Endothelial cell of umbilical vein (primary cell): ENCODE results near the gene CARS1. TPM values are rescaled to one million over a fixed set of nuclear protein-coding genes. Genes with fewer than 3 reads are reported as not detected.

Experiments
- BruUV-seq: library from RNA; stranded (reverse); fragments of 400-500 nt; replicated peaks from 2 replicates; lab custom pipeline; 2021; lab: Mats Ljungman, UMichigan
- CTCF ChIA-PET: fragments of 300-600, 350-600 bp; sonication (Branson Sonifier 250); formaldehyde crosslinking; loops from one replicate; lab custom pipeline; 2021; ENCODE audit warnings: antibody characterized with exemption, inconsistent platforms; lab: Charles Lee
- POLR2A ChIA-PET: fragments of 300-600, 350-600 bp; sonication (Branson Sonifier 250); formaldehyde crosslinking; loops from one replicate; lab custom pipeline; 2021; ENCODE audit warnings: antibody characterized with exemption, inconsistent platforms; lab: Charles Lee
- DNase-seq: peaks from one replicate; pipeline ENCODE4 v3.0.0-alpha.2; 2011; ENCODE audit warnings: low read depth, low spot score
- FAIRE-seq: peaks from 2 replicates; lab custom pipeline; 2011; peaks lifted over from hg19 to GRCh38; lab: Jason Lieb, UNC
- H2AFZ ChIP-seq: 2 replicates; pipeline ENCODE4 v1.6.0; 2012; ENCODE audit warnings: low read depth, low read length, control low read depth, inconsistent platforms
- H3K27ac ChIP-seq: 2 replicates; pipeline ENCODE4 v1.5.1; 2011; ENCODE audit warnings: low read depth, mild to moderate bottlenecking, control low read depth, low read length, moderate library complexity; ENCODE audit not compliant: insufficient read depth
- H3K27me3 ChIP-seq, 2 experiments: 2 replicates each; pipeline versions ENCODE4 v1.6.0 to v1.6.1; 2011; ENCODE audit warnings: low read length in 2 of 2, mixed read lengths in 1 of 2; ENCODE audit not compliant: control insufficient read depth in 2 of 2, insufficient read depth in 2 of 2
- H3K36me3 ChIP-seq, 2 experiments: 2 replicates in 1 of 2; 3 replicates in 1 of 2; pipeline ENCODE4 v1.5.1; 2011; ENCODE audit warnings: low read length in 2 of 2, mild to moderate bottlenecking in 1 of 2, moderate library complexity in 1 of 2; ENCODE audit not compliant: control insufficient read depth in 2 of 2, insufficient read depth in 2 of 2; ENCODE audit errors: extremely low read depth in 1 of 2
- H3K4me1 ChIP-seq: 3 replicates; pipeline ENCODE4 v1.5.1; 2011; ENCODE audit warnings: mild to moderate bottlenecking, low read length; ENCODE audit not compliant: control insufficient read depth, insufficient read depth; ENCODE audit errors: extremely low read depth
- H3K4me2 ChIP-seq: 2 replicates; pipeline ENCODE4 v1.6.1; 2011; ENCODE audit warnings: low read length, control low read depth, mixed read lengths; ENCODE audit not compliant: insufficient read depth
- H3K4me3 ChIP-seq, 3 experiments: fragments of 200-600 bp in 1 of 3; sonication (generic), shearing (Covaris generic) in 1 of 3; replicated peaks in 1 of 3; 2 replicates each; pipeline ENCODE4 v1.5.1; 2011 to 2016; ENCODE audit warnings: control low read depth in 3 of 3, low read length in 3 of 3, mild to moderate bottlenecking in 2 of 3, inconsistent platforms in 1 of 3, low read depth in 1 of 3, moderate library complexity in 1 of 3; ENCODE audit not compliant: insufficient read depth in 1 of 3
- H3K79me2 ChIP-seq: 2 replicates; pipeline ENCODE4 v1.6.0; 2012; ENCODE audit warnings: low read length, inconsistent platforms; ENCODE audit not compliant: control insufficient read depth, insufficient read depth
- H3K9ac ChIP-seq: replicated peaks from 2 replicates; pipeline ENCODE3; 2011; ENCODE audit warnings: low read length, control low read depth; ENCODE audit not compliant: insufficient read depth; ENCODE audit errors: extremely low read depth
- H3K9me1 ChIP-seq: replicated peaks from 3 replicates; pipeline ENCODE4 v1.6.0; 2011; ENCODE audit warnings: mild to moderate bottlenecking, low read length; ENCODE audit not compliant: control insufficient read depth, insufficient read depth; ENCODE audit errors: extremely low read depth
- H3K9me3 ChIP-seq: replicated peaks from 2 replicates; pipeline ENCODE4 v1.5.1; 2012; ENCODE audit warnings: low read length, inconsistent platforms; ENCODE audit not compliant: control insufficient read depth, insufficient read depth
- H4K20me1 ChIP-seq: replicated peaks from 2 replicates; pipeline ENCODE3; 2011; ENCODE audit warnings: mild to moderate bottlenecking, low read length; ENCODE audit not compliant: control insufficient read depth, insufficient read depth; ENCODE audit errors: extremely low read depth
- EZH2 ChIP-seq: IDR thresholded peaks from 2 replicates; pipeline ENCODE4 v1.6.1; 2012; ENCODE audit warnings: borderline replicate concordance, low read depth, mild to moderate bottlenecking, moderate library complexity, low read length, inconsistent platforms; ENCODE audit not compliant: severe bottlenecking
- GATA2 ChIP-seq: IDR thresholded peaks from 2 replicates; pipeline ENCODE4 v1.7.0; 2011; ENCODE audit warnings: low read depth, mild to moderate bottlenecking, moderate library complexity, mixed read lengths, low read length; ENCODE audit not compliant: insufficient read length, insufficient read depth
- JUN ChIP-seq: IDR thresholded peaks from 2 replicates; pipeline ENCODE4 v1.6.1; 2011; ENCODE audit warnings: borderline replicate concordance, low read depth; ENCODE audit not compliant: insufficient read length, insufficient read depth
- MYC ChIP-seq: IDR thresholded peaks from one replicate; pipeline ENCODE4 v1.6.1; 2011; ENCODE audit warnings: mild to moderate bottlenecking, low read depth, low read length
- POLR2A ChIP-seq: IDR thresholded peaks from 2 replicates; pipeline ENCODE4 v1.6.1; 2012; ENCODE audit warnings: low read depth, mild to moderate bottlenecking, control low read depth, low read length
- POLR2AphosphoS5 ChIP-seq: IDR thresholded peaks from 2 replicates; pipeline ENCODE4 v1.6.1; 2012; ENCODE audit warnings: low read depth, mild to moderate bottlenecking, control low read depth, low read length, moderate library complexity; ENCODE audit not compliant: insufficient read depth
- dilution Hi-C: fragments of 300-500 bp; cut with MboI; formaldehyde crosslinking; loops from one replicate; pipeline ENCODE4 v1.15.0; 2019; ENCODE audit warnings: low sequenced_read_pairs; ENCODE audit not compliant: extremely low pct_ligation_motif_present
- intact Hi-C: fragments of 100-400 bp; cut with micrococcal nuclease; formaldehyde crosslinking; loops from one replicate; pipeline ENCODE4 v1.10.0; 2022
- polyA plus RNA-seq, 4 experiments: library from polyadenylated mRNA; depleted of rRNA in 3 of 4; stranded (reverse) in 3 of 4; unstranded in 1 of 4; fragments of >200 nt; gene quantifications; 2 replicates each; pipeline versions ENCODE4 v1.2.1 to v1.2.3, GENCODE V29; 2011 to 2012; ENCODE audit warnings: missing spikeins in 1 of 4
- total RNA-seq: library from RNA; stranded (reverse); gene quantifications from 2 replicates; pipeline ENCODE4 v1.2.3, GENCODE V29; 2021
- TF ChIP-seq, protein P1 (sequence below): IDR thresholded peaks from 2 replicates; pipeline ENCODE4 v1.6.1; 2011; ENCODE audit not compliant: insufficient read depth, insufficient read length
- TF ChIP-seq, protein P2 (sequence below), 2 donors: IDR thresholded peaks; 1 replicate in 1 of 2; 2 replicates in 1 of 2; pipeline ENCODE4 v1.5.1; 2011; ENCODE audit warnings: low read length in 2 of 2, mild to moderate bottlenecking in 2 of 2, moderate library complexity in 2 of 2, control low read depth in 1 of 2, inconsistent platforms in 1 of 2, low read depth in 1 of 2; ENCODE audit not compliant: insufficient read depth in 1 of 2; ENCODE audit errors: extremely low read depth in 1 of 2

CARS1 gene
- total and polyA plus RNA-seq, 2 donors (not counting 3 experiments of a cell fraction or from before 2014, with no cell fraction given) = 43.5 to 66.2 TPM

DNA sequence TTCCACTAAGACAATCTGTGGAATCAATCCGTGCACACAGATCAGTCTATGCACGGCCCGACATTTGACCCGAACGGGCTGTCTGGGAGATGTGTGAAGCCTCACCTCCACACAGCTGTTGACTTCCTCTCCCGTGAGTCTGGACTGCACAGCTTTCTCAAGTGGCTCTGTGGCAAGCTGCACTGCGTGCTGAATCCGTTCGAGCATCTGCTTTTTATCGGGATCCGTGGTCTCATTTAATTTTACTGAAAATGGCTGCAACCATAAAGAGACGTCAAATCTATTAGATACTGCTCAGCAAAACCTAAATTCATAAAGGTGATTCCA lies 19.3 kb downstream of the CARS1 start:
- no peak for FAIRE-seq
- no peak overlapping the region for H3K27ac ChIP-seq
- no peaks in the 10 kb centered on the region for H3K4me1 ChIP-seq
- TF ChIP-seq POLR2AphosphoS5 = no peak
- TF ChIP-seq MYC = no peak
- no peak for TF ChIP-seq EZH2
- no peak for TF ChIP-seq JUN
- TF ChIP-seq, protein P1, sequence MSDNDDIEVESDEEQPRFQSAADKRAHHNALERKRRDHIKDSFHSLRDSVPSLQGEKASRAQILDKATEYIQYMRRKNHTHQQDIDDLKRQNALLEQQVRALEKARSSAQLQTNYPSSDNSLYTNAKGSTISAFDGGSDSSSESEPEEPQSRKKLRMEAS = no peak
- TF ChIP-seq, protein P2, sequence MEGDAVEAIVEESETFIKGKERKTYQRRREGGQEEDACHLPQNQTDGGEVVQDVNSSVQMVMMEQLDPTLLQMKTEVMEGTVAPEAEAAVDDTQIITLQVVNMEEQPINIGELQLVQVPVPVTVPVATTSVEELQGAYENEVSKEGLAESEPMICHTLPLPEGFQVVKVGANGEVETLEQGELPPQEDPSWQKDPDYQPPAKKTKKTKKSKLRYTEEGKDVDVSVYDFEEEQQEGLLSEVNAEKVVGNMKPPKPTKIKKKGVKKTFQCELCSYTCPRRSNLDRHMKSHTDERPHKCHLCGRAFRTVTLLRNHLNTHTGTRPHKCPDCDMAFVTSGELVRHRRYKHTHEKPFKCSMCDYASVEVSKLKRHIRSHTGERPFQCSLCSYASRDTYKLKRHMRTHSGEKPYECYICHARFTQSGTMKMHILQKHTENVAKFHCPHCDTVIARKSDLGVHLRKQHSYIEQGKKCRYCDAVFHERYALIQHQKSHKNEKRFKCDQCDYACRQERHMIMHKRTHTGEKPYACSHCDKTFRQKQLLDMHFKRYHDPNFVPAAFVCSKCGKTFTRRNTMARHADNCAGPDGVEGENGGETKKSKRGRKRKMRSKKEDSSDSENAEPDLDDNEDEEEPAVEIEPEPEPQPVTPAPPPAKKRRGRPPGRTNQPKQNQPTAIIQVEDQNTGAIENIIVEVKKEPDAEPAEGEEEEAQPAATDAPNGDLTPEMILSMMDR (IDR thresholded peaks at IDR 0.05; ENCODE audit: extremely low read depth in 1 of 2, insufficient read depth in 1 of 2, low read depth in 1 of 2, low read length in 2 of 2) = no peak
- TF ChIP-seq POLR2A = no peak
- no peak for TF ChIP-seq GATA2
- no TSS peak for BruUV-seq
- H3K36me3 ChIP-seq = peaks cover 11 to 32% of the 10 kb centered on the region in 2 experiments
- no peak overlapping the region for H3K4me2 ChIP-seq
- no peak for DNase-seq
- H3K79me2 ChIP-seq = peaks cover 8% of the 10 kb centered on the region
- dilution Hi-C loops (no loop called here), intact Hi-C loops (loop anchor here (1.0 to 2.0 kb wide), 5 partner anchors 13 to 371 kb away; no protein-coding TSS in a partner anchor)
- no peak overlapping the region for H3K4me3 ChIP-seq
- CTCF ChIA-PET = interaction anchor here (0.7 to 6.8 kb wide), 22 partner anchors 8 to 371 kb away, joined by 3 to 183 read pairs (median 4); partner anchors contain the start of gene MRGPRG
- no peaks in the 10 kb centered on the region for H3K9me3 ChIP-seq
- no peak overlapping the region for H3K9ac ChIP-seq
- H4K20me1 ChIP-seq = no peaks in the 10 kb centered on the region
- no peaks in the 10 kb centered on the region for H3K27me3 ChIP-seq
- POLR2A ChIA-PET = no interaction called here
- no peaks in the 10 kb centered on the region for H3K9me1 ChIP-seq
- H2AFZ ChIP-seq = no peak overlapping the region
